GM21717 (cell line): ENCODE results near the gene FAM72C.
"Not testable (repeated sequence)": the region's sequence is repeated elsewhere in the genome, so short reads cannot be mapped to it uniquely, and the experiment has no call there.

ENCODE experiments used
- ATAC-seq: cut with Tn5 transposase; IDR thresholded peaks from one replicate; pipeline ENCODE4 v1.9.1; 2021; ENCODE audit warnings: mild to moderate bottlenecking, moderate library complexity; ENCODE audit not compliant: unreplicated experiment

The FAM72C gene

DNA sequence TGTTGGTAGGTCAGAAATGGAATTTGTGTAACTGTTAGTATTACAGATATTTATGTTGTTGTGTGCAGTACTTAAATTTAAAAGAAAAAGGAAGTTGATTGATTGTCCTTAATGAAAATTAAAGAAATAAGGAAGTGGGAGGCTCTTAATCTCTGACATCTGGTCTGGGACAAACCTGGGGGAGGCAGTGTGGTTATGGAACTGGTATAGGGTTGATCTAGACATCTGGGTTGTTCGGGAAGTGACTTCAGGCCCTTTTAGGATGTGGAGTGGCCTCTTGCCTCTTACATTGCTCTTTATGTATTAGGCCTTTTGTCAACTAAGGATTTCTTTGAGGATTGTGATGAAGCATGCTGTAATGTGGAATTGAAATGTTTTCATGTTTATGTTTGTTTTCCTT is 16.1 kb upstream of the FAM72C start:
- ATAC-seq, result not testable (repeated sequence)

DNA sequence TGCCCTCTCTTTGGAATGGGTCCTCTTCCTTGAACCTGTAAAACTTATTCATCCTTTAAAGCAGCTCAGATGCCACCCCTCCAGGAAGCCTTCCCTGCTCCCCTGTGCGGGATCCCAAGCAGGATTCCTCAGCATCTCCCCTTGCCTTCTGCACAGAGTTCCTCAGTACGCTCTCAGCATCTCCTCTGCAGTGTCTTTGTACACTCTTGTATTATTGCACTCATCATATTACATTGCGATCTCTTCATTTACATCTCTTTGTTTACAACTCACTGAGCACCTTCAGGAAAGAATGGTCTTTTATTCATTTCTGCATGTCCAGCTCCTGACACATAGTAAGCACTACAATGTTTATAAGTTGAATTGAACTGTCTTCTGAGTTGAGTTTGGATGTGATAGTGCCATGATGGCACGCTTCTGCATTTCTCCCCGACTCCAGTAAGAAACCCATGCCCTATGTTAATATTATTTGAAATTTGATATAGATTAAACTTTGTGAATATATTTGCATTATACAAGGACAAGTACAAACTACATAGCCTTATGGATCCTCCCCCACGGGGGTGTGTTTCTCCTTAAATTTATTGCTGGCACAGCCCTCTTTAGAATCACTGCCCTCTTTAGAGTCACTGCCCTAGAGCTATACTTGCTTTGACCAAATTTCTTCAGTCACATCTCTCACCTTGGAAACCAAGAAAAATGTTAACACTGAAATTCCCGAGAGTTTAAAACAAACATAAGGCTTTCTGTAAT is 13.1 kb upstream of the FAM72C start:
- ATAC-seq, result not testable (repeated sequence)

DNA sequence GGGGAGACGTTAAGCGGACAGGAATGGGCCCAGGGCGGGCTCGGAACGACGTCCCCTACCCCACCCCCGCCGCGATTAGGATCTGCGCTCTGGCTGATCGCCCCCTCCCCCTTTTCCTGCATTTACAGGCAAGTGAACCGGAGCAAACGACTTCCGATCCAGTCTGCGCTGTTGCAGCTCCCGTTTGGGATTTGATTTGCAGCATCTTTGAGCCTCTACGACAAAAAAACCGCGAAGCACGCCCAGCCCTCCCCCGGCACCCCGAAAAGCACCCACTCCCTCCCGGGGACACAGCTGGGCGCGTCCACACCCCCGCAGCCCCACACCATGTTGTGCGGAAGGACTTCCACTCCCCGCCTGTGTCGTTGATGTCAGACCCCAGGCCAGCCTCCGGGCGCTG is 2.6 kb upstream of the FAM72C start:
- not testable (repeated sequence) for ATAC-seq

DNA sequence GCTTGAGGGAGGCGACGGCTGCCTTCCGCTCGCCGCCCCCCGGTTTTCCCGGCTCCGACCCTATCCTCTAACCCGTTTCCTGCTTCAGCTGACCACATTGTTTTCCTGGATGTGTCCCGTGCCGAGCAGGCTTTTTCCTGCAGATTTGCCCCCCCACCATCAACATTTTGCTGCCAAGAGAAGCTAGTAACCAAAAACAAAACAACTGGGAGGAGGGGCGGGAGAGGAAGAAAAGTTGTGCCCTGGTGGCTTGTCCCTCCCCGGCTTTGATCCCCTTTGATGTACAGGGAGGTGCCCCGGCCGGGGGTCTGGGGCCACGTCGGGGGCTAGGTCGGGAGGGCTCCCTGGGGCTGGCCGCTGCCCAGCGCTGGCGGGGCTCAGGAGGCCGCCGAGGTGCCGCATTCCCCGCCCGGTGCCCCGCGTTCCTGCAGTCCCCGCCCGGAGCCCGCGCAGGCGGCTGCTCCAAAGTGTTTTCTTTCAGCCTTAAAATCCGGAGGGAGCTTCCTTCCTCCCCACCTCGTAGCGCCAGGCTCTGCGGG is 2.2 kb upstream of the FAM72C start:
- ATAC-seq, result not testable (repeated sequence)

DNA sequence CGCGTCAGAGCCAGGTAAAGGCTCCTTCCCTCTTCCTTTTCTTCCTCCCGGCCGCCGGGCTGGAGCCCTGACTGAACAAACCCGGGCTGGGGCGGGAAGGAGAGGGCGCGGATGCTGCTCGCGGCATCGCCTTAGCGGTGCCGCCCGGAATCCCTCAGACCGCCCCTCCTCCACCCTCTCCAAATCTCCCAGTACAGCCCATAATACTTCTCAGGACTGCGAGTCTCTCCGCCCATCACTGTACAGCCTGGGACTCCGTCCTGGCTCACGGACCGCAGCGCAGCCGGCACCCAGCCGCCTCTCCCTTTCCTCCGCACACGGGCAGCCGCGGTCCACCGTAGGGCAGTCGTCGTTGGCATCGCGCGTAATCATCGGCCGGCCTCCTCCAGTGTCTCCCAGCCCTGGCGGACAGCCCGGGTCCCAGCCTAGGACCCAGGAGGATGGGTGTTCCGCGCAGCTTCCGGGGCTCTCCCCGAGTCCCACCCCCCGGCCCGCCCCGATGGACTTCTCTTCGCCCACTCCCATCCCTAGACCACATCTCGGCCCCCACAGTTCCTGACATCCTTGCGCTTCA is 1.1 kb upstream of the FAM72C start:
- peak; percentile 10 for ATAC-seq

DNA sequence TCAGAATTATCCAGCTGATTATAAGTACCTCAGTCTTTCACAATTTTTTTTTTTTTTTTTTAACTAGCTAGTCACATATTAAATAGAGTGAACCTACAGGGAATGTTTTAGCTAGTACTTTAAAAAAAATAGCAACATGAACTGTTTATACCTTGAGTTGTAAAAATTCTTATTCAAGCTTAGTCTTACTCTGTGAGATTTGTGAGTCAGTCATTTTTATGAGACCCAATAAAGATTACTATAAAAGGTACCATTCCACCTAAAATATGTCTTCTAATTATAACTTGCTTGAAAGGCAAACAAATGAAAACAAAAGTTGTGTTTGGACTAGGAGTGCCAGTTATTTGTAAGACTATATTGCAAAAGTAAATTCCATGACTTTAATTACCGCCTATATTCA is 5.9 kb downstream of the FAM72C start:
- ATAC-seq, result not testable (repeated sequence)

DNA sequence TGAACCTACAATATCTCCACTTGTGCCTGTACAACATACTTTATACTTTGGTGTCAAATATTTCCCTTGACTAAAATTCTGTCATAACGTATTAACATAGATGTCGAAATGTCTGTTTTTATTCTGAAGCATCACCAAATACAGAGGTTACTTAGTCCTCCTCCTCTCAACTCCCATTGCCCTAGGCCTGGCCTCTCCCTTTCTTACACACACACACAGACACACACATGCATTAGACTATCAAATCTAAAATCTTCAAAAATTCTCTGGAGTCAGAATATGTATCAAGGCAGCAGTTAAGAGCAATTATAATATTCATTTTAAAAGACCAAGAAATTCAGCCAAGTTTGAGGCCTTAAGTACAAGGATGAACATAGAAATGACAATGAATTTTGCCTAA is 7.5 kb downstream of the FAM72C start:
- not testable (repeated sequence) for ATAC-seq

DNA sequence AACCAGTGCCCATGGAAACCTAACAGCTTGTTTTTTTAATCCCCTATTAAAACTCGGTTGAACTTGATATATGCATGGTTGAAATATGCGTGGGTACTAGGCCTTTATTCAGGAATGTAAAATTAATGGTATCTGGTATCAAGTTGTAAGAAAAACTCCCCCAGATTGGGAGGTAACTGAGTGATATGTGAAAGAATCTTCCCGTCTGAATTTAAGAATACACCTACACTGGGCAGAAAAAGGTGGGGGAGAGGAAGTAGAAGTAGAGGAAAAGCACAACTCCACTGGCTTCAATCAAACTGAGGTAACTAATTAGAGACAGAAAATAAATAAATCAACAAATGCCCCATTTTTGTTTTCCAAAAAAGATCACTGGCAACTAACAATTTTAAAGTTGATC is 15.9 kb downstream of the FAM72C start:
- ATAC-seq, result not testable (repeated sequence)

DNA sequence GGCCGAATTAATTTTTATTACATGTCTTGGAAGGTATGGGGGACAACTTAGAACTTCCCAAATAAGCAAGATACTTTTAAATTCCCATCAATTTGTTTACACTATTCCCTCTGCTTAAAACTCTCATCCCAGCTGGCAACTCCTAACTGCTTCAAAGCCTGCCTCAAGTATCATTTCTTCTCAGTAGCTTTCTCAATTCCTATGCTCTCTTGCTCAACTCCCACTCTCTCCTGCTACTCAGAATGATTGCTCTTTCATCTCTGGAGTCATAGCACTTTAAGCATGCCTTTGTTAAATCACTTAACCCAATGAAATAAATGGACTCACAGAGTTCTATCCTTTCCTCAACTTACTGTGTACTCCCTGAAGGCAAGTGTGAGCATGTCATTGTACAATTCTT is 18.9 kb downstream of the FAM72C start:
- ATAC-seq, result not testable (repeated sequence)

DNA sequence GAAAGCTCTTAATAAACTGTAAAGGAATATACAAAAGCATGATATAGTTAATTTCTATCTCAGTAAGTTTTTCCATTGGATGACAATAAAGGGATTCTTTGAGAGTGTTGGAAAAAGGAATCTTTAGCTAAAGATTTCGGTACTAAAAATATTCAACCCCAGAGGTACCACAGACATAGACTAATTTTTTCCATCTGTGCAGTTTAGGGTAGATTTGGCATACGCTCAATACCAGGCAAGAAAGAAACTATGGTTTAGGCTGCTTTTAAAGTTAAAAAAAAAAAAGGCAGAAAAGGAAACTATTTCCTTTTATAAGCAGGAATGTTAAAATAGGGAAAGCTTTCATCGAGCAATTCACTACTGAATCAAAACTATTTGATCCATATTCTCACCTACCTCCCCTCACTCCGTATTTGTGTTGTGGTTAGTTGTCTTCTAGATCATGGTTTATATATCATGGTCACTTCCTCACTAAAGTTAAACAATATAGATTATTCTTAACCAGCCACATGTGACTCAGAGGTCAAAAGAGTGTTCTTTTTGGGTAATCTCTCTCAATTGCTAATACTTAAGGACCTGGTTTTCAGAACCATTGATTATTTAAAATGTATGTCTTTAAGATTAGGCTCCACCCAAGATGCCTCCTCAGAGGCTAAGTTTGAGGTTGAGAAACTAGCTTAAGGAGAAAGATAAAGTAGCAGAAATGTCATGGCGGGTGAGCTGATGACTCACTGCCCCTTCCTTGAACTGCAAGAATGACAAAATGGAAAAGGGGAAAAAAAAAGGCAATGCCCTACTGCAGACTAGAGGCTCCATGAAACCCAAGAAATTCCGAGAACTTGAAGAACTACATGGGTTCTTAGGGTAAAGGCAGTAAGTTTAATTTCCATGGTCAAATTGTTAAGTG is 20.0 kb downstream of the FAM72C start:
- ATAC-seq, result not testable (repeated sequence)

DNA sequence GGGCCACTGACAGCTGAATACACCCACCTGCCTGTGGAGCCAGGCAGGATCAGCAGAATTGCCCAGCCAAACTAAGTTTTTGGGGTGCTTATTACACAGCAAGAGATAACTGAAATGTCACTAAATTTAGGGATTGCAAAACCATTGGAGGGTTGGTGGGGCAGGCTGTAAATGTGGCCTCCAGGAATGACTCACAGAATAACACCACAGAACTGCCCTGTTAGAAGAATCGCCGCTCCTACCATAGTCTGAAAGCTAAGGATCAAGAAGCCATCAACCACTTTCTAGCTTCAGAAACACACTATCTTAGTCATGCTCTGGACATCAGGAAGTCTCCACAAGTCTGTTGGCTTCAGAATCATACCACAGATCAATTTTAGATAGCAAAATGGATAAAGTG is 24.0 kb downstream of the FAM72C start:
- not testable (repeated sequence) for ATAC-seq

DNA sequence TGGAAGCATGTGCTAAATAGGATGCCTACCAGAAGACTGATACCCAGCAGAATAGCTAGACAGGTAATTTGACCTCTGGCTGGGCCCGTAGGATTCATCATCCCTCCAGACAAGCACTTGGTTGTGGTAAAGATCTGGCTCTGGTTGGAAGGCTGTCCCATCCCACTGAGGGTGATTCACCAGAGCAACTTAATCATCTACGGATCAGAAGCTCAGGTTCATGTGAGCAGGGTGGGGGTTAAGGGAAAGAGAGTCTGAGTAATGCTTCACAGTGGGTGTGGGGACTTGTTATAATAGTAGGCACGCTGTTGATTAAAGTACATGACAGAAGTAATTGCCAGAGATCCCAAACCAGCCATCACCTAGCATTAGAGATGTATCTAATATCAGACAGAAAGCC is 26.5 kb downstream of the FAM72C start:
- not testable (repeated sequence) for ATAC-seq

DNA sequence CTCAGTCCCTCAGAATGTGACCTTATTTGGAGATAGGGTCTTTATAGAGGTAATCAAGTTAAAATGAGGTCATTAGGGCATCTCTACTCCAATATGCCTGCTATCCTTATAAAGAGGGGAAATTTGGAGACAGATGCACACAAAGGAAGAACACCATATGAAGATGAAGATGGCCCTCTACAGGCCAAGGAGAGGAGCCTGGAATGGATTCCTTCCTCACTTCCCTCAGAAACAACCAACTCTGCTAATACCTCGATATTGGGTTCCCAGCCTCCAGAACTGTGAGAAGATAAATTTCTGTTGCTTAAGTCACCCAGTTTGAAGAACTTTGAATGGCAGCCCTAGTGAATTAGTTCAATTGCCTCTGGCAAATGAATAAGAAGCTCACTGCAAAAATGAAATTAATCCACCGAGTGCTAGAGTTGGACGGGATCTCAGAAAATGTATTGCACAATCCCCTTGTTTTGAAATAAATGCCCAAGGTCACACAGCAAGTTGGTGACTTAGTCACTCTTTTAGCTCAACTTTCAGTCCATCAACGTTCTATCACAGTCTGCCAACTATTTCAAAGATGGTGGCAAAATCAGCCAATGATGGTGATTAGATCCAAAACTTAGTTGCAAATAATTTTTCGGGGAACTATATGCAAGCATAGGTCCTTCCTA is 27.1 kb downstream of the FAM72C start:
- not testable (repeated sequence) for ATAC-seq

DNA sequence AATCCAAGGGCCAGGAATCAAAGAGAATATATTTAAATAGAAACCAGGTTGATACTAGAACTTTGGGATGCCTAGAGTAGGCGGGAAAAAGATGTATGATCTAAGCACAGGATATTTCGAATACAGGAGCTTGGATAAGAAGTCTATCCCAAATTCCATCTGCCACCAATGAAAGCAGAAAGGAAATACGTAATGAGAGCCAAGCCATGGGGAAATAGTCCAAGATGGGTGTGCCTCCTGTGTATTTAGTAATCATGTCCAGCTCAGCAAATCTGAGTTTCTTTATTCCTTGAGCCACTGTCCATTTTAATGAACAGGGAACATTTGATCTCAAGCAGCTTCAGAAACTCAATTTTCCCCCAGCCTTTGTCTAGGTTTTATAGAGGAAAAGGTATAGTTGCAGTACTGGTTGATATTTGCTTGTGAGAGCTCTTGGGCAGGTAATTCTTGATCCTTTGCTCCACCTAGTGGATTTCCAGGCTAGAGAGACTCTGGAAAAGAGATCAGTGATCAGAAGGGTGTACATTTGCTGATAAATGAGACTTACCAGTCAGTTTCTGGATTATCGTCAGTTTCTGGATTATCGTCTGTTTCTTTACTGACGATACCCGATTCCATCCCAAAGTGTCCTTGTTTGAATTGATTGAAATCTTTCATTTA is 28.3 kb downstream of the FAM72C start:
- not testable (repeated sequence) for ATAC-seq

DNA sequence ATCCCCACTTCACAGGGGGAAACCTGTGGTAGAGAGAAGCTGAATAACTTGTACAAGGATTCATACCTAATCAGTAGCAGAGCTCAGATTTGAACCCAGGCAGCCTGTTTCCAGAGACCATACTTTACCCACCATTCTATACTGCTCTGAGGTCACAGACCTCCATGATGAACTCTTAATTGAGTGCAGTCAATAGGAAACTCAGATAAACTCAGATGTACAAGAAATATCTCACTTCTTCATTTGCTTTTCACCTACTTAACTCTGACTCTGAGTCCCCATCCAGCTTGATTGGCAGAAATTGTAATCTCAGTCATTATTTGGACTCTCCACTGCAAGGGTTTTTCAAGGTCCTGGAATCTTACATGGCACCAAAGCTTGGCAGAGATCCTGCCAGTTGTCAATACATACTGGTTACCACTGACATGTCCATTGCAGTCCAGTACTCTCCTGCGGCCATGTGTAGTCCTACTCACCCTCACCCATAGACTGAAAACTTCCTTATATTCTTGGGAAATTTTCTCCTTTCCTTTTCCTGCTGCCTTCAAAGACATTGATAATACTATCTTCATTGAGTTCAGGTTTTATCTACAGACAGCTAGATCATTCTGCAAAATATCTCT is 29.4 kb downstream of the FAM72C start:
- not testable (repeated sequence) for ATAC-seq

DNA sequence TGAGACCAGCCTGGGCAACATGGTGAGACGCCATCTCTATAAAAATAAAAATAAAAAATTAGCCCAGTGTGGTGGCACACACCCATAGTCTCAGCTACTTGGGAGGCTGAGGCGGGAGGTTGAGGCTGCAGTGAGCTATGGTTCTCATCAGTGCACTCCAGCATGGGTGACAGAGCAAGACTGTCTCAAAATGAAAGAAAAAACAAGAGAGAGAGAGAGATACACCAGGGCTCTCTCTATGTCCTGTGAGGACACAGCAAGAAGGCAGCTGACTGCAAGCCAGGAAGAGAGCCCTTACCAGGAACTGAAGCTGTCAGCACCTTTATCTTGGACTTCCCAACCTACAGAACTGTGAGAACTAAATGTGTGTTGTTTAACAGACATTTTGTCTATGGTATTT is 32.1 kb downstream of the FAM72C start:
- ATAC-seq, result not testable (repeated sequence)

DNA sequence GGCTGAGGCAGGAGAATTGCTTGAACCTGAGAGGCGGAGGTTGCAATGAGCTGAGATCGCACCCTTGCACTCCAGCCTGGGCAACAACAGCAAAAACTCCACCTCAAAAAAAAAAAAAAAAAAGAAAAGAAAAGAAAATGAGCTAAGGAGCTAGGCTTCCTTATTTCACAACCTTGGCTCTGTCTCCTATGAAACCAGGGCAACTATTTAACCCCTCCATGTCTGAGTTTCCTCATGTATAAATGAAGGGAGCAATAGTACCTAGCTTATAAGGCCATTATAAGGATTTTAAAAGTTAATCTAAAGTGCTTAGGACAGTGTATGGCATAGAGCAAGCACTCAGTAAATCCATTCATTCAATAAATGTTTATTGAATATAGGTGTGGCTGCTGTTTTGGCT is 32.9 kb downstream of the FAM72C start:
- ATAC-seq, result not testable (repeated sequence)

DNA sequence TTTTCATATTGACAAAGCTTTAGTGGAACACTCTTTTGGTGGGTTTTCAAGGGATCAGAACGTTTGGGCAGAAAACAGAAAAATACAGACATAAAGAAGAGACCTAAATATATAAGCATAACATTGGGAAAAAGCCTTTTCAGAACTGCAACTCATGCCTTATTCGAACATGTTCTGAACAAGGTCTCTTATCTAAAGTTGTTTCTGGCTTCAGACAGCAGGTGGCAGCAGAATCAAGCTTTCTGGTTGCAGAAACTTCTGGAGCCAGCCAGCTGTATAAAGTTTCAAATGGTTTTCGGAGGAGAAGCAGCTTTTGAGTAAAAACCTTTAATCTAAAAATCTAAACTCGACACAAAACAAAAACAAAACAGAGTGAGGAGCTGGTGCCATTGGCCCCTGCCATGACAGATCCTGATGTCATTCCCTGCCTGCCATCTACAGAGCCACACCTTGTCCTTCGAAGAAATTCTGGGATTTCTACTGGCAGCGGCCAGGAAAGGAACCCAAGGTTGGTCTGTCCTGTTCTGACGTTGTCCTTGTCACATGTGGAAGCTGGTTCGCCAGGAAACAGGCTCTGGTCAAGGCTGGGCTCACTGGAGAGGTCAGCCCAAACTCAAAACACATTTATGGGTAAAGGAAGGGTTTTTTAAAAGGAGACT is 35.2 kb downstream of the FAM72C start:
- not testable (repeated sequence) for ATAC-seq

DNA sequence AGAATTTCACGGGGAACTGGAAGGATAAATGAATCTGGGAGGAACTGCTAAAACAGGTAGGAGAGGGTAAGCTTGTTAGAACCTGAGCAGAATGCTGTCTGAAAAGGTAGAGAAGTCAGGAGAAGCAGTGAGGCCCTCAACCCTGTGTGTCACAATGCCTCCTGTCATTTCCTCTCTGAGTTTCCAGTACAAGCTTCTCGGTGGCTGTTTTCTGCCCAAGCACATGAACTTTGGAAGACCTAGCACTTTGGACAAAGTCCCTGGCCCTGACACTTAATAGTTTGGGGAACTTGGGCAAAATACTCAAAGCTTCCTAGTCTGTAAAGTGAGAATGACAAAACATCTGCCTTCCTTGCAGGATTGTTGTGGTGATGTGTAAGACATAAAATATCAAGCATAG is 52.7 kb downstream of the FAM72C start:
- not testable (repeated sequence) for ATAC-seq
